Measurements from ENCODE around the gene LRRC8E.

The LRRC8E gene

DNA sequence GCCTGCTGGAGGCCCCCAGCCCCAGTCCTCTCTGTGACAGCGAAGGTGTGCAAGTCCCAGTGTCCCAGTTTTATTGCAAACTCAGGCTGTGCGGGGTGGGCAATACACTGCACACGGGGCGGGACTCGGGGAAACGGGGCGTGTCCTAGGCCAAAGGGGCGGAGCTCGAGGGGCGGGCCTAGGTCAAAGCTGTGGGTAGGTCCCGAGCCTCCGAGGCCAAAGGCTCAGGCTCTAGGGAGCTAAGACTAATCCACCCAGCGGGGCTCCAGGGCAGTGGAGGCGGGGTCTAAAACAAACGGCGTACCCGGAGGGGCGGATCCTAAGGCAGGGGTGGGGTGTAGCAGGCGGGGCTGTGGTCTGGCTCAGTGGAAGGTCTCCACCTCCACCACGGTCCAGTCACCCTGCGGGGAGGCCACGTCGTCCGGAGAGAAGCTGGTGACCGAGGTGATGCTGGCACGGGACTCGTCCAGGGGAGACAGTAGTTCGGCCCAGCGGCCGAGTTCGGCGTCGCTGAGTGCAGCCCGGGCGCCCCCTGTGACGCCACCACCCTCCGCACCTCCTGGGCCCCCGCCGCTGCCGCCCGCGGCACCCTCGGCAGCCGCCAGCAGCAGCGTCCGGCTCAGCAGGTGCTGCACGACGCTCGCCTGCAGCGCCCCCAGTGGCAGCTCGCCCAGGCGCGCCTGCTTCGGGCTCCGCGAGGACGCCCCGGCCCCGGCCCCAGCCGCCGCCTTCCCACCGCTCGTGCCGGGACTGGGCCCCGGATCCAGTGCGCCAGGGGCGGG, 19.4 kb upstream of the LRRC8E start:
- DNase-seq, result peak; percentile 71

DNA sequence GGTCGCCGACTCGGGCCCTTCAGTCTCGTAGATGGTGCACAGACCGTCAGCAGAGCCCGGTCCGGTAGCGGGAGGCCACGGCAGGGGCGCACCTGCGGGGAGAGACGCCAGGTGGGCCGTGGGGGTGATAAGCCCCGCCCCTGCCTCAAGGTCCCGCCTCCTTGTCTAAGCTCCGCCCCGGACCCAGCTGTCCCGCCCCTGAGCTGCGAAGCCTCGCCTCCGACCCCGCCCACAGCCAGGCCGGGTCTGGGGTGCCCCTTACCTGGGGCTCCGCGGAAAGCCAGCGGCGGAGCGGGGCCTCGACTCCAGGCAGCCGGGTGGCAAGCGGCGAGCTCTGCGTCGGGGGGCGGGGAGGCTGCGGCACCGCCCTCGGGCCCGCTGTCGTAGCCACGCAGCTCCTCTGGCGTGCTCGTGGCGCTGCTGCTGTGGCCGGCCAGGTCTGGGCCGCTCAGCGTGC, 18.8 kb upstream of the LRRC8E start:
- DNase-seq, result peak; percentile 76

DNA sequence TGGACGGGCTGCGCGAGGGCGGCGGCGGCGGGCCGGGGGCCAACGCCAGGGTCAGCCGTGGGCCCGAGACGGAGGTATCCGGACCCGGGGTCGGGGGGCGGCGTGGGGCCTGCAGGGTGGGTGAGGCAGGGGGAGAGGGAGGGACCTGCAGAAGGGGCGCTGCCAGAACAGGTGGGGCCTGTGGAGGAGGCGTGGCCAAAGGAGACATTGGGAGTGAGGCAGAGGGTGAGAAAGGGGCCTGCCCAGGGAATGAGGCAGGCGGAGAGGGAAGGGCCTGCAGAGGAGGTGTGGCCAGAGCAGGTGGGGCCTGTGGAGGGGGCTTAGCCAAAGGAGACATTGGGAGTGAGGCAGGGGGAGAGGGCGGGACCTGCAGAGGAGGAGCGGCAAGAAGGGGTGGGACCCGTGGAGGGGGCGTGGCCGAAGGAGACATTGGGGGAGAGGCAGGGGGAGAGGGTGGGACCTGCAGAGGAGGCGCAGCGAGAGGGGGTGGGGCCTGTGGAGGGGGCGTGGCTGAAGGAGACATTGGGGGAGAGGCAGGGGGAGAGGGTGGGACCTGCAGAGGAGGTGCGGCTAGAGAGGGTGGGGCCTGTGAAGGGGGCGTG, 18.3 kb upstream of the LRRC8E start:
- peak; percentile 42 for DNase-seq

DNA sequence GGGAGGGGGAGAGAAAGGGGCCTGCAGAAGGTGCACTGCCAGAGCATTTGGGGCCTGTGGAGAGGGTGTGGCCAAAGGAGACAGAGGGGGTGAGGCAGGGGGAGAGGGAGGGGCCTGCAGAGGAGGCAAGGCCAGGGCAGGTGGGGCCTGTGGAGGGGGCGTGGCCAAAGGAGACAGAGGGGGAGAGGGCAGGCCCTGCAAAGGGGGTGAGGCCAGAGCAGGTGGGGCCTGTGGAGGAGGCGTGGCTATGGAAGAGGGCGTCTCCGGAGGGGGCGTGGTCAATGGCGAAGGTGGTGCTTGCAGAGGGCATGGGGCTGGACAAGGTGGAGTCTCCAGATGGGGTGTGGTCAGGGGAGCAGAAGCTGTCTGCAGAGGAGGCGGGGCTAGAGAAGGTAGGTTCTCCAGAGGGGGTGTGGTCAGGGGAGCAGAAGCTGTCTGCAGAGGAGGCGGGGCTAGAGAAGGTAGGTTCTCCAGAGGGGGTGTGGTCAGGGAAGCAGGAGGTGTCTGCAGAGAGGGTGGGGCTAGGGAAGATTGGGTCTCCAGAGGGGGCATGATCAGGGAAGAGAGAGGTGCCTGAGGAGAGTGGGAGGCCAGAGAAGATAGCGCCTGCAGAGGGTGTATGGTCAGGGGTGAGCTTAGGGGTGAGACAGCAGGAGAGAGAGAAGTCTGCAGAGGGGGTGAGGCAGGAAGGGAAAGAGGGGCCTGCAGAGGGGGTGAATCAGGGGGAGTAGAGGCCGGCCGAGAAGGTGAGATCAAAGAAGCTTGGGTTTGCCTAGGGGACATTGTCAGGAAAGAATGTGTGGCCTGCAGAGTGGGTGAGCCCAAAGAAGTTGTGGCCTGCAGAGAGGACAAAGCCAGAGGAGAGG, 17.5 kb upstream of the LRRC8E start:
- peak; percentile 27 for DNase-seq

DNA sequence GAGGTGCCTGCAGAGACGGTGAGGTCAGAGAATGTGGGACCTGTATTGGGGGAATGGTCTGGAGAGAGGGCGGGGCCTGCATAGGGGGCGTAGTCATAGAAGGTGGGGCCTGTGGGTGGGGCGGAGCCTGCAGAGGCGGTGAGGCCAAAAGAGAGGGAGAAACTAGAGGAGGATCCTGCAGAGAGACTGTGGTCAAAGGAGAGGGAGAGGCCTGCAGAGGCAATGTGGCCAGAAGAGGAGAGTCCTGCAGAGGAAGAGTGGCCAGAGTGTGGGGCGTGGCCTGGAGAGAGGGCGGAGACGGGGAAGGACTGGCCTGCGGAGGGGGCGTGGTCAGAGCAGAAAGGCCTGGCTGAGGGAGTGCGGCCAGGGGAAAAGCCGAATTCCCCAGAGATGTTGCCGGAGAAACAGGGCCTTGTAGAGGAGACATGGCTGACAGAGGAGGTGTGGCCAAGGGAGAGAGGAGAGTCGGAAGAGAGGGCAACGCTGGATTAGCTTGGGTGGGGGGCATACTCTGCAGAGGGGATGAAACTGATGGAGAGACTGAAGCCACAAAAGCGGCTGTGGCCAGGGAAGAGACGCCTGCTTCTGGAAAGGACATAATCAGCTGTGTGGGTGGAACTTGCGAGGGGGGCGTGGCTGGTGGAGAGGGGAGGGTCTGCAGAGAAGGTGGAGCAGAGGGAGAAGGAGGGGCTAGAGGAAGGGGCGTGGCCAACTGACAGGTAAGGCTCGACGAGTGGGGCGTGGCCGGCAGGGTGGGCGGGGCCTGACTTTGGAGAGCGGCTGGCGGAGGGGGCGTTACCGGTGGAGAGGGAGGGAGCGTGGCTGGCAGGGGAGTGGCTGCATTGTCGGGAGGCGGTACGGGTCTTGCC, 16.6 kb upstream of the LRRC8E start:
- DNase-seq, result peak; percentile 75

DNA sequence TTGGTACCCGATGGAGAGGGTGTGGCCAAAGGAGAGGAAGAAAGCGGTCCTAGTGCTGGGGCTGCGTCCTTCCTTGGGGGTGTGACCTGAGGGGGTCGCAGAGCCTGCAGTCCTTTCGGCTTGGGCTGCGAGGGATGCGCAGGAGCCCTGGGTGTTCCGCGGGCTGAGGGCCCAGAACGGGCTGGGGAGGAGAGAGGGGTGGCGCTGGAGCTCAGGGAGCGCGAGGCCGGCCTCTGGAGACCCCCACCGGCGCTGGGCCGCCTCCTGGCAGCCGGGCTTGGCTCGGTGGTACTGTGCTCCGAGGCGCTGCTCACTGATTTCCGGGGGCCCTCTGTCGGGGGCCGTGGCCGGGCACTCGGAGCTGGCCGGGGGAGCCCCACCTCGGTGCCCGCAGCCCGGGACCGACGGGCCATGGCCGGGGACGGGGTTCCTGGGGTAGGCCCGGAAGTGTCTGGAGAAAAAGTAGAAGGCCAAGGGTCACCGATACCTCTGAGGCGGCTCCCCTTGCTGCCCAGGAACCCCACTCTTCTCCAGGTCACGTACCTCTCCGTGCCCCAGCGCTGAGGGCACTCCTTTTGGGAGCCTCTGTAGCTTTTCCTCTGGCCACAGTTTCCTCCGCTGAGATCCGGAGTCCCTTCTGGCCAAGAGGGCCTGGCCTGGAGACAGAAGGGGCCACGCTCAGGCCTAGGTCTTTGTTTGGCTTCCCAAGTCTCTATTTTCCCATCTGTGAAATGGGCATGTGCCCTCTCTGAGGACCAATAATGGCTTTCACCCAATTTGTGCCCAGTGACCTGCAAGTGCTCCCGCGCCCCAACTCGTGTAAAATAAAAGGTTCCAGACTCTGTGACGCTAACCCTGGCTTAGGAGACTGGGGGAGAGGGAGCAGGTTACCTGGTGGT, 15.8 kb upstream of the LRRC8E start:
- DNase-seq, result no peak

DNA sequence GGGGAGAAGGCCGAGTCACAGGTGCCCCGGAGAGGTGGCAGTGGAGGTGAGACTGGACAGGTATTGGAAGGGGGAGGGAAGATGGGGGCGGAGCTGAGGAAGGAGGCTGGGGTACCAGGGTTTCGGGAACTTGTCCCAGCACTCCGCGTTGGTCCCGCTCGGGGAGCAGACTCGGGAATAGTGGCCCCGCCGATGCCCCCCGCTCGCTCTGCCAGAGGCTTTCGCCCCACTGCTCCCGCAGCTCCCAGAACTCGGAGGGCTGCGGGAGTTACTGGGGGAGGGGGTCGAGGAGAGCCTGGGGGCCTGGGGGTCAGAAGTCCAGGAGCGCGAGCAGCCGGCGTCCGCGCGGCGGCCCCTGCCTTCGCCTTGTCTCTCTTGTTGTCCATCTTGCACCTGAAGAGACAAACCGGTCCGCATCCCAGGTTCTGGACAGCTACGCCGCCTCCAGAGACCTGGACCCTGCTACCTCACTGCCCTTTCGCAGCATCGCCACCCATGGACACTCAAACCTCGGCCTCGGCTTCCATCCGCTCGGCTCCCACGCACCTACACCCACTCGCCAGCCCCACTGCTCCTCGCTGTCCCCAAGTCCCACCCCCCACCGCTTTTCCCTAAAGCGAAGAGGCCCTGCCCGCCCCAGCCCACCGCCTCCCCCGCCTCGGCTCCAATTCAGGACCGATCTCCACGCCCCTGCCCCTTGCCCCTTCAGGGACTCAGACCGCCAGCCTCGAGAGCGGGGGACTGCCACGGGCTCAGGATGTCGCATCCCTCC, 14.8 kb upstream of the LRRC8E start:
- DNase-seq, result no peak

DNA sequence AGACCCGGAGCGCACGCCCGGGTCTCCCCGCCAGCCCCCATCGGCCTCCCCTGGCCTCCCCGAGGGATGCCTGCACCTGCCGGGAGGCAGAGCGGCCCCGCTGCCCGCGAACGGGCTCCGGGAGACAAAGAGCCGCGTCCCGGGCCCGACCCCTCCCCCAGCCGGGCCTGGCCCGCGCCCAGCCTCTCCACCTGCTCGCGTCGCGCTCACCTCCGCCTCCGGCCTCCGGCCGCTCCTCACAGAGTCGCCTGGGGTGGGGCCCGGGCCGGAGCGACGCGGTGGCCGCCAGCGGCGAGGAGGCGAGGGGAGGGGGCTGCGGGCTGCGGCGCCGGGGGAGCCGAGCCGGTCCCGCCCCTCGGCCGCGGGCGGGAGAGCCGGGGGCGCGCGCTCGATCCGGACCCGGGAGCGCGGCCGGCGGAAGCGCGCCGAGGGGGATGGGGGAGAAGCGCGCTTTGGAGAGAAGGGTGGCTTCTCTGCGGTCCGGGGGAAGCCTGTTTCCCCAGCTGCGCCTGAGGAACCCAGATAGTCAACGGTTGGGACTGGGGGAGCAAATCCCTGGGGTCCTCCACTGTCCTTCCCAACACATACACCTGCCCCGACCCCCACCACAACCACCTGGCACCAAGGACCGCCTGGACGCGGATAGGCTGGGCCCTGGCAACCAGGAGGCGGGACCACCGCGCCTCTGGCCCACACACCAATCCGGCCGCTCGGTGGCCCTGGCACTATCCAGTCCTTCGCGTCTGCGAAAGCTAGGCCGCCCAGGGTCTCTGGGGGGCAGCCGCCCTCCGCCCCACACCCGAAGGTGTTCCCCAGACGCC, 14.0 kb upstream of the LRRC8E start, which contains the start of gene PRR36:
Gene PRR36, minus strand, starts transcription at position 315 of the 821 bp plus-strand sequence. CDS start 701 bp downstream, outside the sequence.
- no peak for DNase-seq

DNA sequence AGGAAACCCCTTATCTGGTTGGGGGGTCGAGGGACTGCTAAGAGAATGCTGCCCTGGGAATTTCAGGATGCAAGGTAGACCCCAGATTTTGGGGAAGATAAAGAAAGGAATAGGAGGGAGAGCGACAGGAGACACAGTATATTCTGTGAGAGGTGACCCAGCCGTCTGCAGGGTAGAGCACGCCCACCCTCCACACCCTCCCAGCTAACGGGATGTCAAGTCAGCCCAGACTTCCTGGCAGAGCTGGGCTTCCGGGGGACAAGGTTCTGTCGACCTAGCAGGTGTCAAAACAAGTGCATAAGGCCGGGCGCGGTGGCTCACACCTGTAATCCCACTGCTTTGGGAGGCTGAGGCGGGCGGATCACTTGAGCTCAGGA, 13.4 kb upstream of the LRRC8E start:
- DNase-seq, result no peak

DNA sequence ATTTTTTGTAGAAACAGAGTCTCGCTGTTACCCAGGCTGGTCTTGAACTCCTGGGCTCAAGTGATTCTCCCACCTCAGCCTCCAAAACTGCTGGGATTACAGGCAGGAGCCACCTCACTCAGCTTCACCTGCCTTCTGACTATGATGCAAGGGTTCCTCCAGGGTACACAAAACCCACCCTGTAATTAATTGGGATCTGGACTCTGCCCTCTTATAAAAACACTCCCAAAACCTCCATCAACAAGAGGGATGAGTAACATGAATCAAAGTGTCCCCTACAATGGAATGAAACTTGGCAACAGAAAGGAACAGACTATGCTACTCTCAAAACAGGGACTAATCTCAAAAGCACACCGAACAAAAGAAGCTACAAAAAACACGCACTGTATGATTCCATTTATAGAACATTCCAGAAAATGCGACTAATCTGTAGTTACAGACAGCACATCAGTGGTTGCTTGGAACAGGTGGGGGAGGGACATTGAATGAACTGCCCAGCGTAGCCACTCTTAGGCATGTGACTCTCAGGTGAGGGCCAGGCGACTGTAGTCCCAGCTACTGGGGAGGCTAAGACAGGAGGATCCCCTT, 11.0 kb upstream of the LRRC8E start:
- no peak for DNase-seq

DNA sequence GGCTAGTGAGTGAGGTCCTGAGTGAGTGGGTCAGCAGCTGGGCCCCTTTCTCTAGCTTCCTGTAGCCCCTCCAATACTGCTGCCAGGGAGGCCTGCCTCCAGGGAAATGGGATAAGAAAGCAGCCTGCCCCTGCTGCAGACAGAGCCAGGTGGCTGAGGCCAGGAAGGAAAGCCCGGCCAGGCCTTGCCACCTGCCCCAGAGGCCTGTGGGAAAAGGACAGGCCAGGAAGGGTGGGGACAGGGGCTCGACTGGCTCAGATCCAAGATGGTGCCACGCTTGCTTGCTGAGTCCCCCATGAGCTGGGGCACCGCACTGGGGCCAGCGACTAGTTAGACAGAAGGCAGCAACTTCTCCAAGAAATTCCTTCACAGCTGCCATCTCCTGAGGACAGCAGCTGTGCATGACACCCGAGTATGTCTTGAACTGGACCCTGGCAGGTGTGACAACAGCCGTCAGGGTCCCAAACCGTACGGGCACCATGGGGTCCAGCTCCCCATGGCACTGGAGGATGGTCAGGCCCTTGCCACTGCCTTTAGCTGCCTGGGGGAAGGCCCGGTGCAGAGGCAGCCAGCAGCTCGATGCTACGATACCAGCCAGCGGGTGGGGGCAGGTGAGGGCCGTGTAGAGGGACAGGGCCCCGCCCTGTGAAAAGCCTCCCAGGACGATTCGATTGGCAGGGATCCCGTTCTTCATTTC, 9.1 kb upstream of the LRRC8E start:
- no peak for DNase-seq

DNA sequence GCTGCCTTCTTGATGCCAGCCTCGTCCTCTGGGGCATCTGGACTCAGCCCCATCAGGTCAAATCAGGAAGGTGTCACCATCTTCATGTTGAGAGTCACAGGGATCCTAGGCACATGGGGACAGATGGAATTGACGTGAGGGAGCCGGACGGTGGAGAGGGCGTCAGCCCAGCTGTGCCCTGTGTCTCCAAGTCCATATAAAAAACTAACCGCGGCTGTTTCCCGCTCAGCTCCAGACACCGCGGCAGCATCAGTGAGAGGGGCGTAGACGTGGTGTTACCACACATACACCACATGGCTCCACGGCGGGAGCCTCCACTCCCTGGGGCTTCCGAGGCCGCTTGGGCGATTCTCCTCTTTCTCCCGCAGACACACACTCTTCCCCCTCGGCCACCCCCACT, 8.5 kb upstream of the LRRC8E start:
- no peak for DNase-seq

DNA sequence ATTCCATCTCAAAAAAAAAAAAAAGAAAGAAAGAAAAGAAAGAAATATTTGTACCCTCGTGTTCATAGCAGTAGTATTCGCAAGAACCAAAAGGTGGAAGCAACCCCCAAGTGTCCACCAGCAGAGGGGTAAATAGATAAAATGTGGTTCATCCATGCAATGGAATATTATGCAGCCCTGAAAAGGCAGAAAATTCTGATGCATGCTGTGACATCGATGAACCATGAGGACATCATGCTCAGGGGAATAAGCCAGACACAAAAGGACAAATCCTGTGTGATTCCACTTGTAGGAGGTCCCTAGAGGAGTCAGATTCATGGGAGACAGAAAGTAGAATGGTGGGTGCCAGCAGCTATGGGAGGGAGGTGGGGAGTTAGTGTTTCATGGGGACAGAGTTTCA, 6.4 kb upstream of the LRRC8E start:
- no peak for DNase-seq

DNA sequence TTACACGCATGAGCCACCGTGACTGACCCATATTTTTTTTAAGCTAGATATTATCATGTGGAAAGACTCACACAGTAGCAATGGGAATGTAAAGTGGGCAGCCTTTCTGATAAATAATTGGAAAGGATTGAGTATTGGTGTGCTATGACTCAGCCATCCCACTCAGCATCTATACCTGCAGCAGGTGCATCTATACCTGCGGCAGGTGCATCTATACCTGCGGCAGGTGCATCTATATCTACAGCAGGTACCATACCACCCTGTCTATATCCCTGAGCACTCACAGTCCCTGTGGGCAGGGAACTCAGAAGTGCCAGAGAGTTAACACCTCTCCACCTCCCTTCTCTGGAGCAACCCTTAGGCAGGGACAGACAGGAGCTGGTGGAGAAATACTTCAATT, 5.2 kb upstream of the LRRC8E start:
- DNase-seq, result no peak

DNA sequence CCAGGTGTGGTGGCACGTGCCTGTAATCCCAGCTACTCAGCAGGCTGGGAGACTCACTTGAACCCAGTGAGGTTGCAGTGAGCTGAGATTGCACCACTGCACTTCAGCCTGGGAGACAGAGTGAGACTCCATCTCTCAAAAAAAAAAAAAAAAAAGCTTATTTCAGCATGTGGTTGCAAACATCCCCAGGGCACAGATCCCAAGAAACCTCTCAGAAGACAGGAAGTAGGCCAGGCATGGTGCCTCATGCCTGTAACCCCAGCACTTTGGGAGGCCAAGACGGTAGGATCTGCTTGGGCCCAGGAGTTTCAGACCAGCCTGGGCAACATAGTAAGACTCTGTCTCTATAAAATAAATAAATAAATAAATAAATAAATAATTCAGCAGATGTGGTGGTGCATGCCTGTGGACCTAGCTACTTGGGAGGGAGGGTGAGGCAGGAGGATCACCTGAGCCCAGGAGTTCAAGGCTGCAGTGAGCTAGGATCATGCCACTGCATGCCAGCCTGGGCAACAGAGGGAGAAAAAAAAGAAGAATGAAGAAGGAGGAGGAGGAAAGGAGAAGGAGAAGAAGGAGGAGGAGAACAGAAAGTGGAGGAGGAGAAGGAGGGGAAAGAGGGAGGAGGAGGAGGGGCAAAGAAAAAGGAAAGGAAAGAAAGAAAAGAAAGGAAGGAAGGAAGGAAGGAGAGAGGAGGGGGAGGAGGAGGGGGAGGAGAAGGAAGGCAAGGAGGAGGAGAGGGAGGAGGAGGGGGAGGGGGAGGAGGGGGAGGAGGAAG, 4.3 kb upstream of the LRRC8E start:
- DNase-seq, result no peak

DNA sequence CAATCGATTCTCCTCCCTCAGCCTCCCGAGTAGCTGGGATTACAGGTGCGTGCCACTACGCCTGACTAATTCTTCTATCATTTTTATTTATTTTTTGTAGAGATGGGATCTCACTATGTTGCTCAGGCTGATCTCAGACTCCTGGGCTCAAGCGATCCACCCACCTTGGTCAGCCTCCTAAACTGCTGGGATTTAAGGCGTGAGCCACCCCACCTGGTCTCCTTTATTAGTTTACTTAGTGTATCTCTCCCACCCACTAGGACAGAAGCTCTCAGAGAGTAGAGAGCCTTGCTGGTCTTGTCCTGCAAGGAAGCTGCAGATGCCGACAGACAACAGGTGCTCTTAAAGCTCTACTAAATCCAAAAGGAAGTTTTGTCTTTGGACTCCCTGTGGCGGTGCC, 2.5 kb upstream of the LRRC8E start:
- DNase-seq, result no peak

DNA sequence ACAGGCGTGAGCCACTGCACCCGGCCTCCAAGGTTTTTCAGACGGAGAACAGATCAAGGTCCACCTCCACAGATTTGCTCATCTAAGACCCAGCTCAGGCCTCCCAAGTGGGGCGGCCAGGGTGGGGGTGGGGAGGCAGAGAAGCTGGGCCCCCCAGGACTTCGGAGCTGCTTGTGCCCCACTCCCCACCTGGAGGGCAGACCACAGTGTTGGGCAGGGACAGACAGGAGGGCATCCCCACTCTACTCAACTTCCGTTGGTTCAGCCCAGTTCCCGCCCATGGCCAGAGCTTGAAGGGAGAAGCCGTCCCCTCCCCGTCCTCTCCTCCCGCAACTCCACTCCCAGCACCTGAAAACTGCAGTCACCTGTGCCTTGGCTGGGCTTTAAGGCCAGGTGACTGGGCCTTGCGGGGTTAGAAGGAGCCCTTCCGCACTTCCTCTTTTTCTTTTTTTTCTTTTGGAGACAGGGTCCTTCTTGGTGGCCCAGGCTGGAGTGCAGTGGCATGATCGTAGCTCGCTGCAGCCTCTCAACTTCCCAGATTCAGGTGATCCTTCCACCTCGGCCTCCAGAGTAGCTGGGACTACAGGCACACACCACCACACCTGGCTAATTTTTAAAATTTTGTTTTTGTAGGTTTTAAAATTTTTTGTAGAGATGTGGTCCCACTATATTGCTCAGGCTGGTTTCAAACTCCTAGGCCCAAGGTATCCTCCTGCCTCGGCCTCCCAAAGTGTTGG, 734 bp upstream of the LRRC8E start:
- DNase-seq, result no peak
